Cardiac muscle cell (in vitro differentiated cells and primary cell): ENCODE measurements around the gene CHTF18. TPM values are rescaled to one million over a fixed set of nuclear protein-coding genes. Genes with fewer than 3 reads are reported as not detected.

Experiments used
- DNase-seq, 2 donors: peaks; one replicate each; pipeline versions ENCODE4 v3.0.0 to v3.0.0-alpha.2; 2010 to 2017; ENCODE audit warnings: low read depth in 1 of 2, low spot score in 1 of 2
- H3K27ac ChIP-seq: fragments of 200-600 bp; sonication (generic); 2 replicates; pipeline ENCODE4 v1.5.1; 2016
- H3K27me3 ChIP-seq: fragments of 200-600 bp; sonication (generic); 2 replicates; pipeline ENCODE4 v1.6.0; 2016; ENCODE audit warnings: control low read depth
- H3K36me3 ChIP-seq: fragments of 200-600 bp; sonication (generic); 2 replicates; pipeline ENCODE4 v1.5.1; 2016; ENCODE audit warnings: control low read depth
- H3K4me1 ChIP-seq: fragments of 200-600 bp; sonication (generic); 2 replicates; pipeline ENCODE4 v1.8.1; 2017; ENCODE audit warnings: low read depth, mild to moderate bottlenecking, mixed run types
- H3K4me3 ChIP-seq: fragments of 200-600 bp; sonication (generic); 2 replicates; pipeline ENCODE4 v1.5.1; 2016; ENCODE audit warnings: mild to moderate bottlenecking
- H3K9me3 ChIP-seq: fragments of 200-600 bp; sonication (generic); 2 replicates; pipeline ENCODE4 v1.5.1; 2017; ENCODE audit warnings: low read depth, mild to moderate bottlenecking, control low read depth
- CTCF ChIP-seq: IDR thresholded peaks from 2 replicates; pipeline ENCODE4 v1.5.1; 2012; ENCODE audit warnings: low read depth, mild to moderate bottlenecking, low read length
- polyA plus RNA-seq: library from polyadenylated mRNA; unstranded; fragments of >200 nt; fragmentation: Nextera tagmentation; extraction: Ambion mirVana; gene quantifications from 2 replicates; pipeline ENCODE4 v1.2.1, GENCODE V29; 2016
- total RNA-seq: library from RNA; depleted of rRNA; stranded (reverse); fragments of >200 nt; gene quantifications from 2 replicates; pipeline ENCODE4 v1.2.3, GENCODE V29; 2016

CHTF18 gene
- total and polyA plus RNA-seq, 2 experiments from 2014 or later = 43.6 to 107 TPM

GRCh38 chr16:801584-802363, 13.4 kb downstream of the CHTF18 start:
- DNase-seq = no peak
- Histone ChIP-seq H3K27me3 (peaks cover 39% of the 10 kb centered on the region), H3K4me3 (no peak overlapping the region), H3K4me1 (peaks cover 4% of the 10 kb centered on the region), H3K27ac (no peak overlapping the region), H3K36me3 (no peaks in the 10 kb centered on the region), H3K9me3 (no peaks in the 10 kb centered on the region)
- no peak for TF ChIP-seq CTCF

- Histone ChIP-seq H3K4me1 (peaks cover 4% of the 10 kb centered on the region), H3K27ac (no peak overlapping the region), H3K27me3 (peaks cover 39% of the 10 kb centered on the region), H3K4me3 (no peak overlapping the region), H3K9me3 (no peaks in the 10 kb centered on the region), H3K36me3 (no peaks in the 10 kb centered on the region)
- no peak for TF ChIP-seq CTCF
- no peak for DNase-seq
Observed at GRCh38 chr16:802461-802860, 14.0 kb downstream of the CHTF18 start.

DNA sequence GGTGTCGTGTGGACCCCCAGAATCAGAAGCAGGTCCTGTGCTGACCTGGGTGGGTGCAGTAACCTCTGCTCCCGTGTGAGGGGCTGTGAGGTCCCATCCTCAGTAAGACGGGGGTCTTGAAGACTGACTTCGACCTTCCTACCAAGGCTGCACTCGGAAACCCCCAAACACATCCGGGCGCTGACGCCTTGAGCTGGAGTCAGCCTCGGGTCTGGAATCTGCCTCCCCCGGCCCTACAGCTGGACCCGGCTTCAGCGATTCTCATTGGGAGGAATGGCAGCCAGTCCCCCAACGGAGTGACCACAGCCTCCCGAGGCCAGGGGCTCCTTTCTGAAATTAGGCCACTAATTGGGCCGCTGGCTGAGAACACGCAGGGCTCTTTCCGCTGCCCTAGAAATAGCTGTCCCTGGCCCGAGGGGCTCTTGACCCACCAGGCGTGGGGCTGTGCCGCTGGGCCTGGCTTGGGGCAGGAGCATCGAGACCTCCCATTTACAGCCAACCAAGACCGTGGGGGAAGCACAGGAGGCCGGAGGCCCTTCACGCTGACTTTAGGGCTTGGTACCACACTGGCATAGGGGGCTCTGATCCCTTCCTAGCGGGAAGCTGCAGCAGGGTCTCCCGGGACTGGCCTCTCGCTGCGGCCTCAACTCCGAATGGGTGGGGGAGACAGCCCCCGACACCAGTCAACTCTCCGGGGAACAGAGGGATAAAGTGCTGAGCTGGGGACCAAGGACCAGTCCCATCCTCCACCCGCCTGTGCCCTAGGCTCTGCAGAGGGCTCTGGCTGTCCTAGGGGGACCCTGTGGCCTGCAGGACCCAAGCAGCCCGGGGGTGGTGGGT, 14.7 kb downstream of the CHTF18 start:
- no peaks in the 10 kb centered on the region for H3K36me3 ChIP-seq
- H3K4me3 ChIP-seq = no peak overlapping the region
- TF ChIP-seq CTCF = no peak
- no peaks in the 10 kb centered on the region for H3K9me3 ChIP-seq
- peaks cover 39% of the 10 kb centered on the region for H3K27me3 ChIP-seq
- DNase-seq = no peak
- H3K27ac ChIP-seq = no peak overlapping the region
- H3K4me1 ChIP-seq = peaks cover 4% of the 10 kb centered on the region

DNA sequence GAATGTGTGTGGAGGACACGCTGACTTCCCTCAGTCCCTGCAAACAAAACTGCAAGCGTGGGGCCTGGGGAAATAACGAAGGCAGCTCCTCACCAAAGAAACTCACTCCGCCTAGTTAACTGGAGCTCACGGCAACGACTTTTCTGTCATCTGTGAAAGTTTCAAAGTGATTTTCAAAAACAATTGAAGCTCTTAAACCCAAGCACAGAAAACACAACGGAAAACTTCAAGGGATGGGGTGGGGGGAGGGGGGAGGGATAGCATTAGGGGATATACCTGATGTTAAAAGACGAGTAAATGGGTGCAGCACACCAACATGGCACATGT, 15.3 kb downstream of the CHTF18 start:
- Histone ChIP-seq H3K9me3 (no peaks in the 10 kb centered on the region), H3K27me3 (peaks cover 39% of the 10 kb centered on the region), H3K4me1 (peaks cover 4% of the 10 kb centered on the region), H3K27ac (no peak overlapping the region), H3K4me3 (no peak overlapping the region), H3K36me3 (no peaks in the 10 kb centered on the region)
- TF ChIP-seq CTCF = no peak
- DNase-seq = no peak

DNA sequence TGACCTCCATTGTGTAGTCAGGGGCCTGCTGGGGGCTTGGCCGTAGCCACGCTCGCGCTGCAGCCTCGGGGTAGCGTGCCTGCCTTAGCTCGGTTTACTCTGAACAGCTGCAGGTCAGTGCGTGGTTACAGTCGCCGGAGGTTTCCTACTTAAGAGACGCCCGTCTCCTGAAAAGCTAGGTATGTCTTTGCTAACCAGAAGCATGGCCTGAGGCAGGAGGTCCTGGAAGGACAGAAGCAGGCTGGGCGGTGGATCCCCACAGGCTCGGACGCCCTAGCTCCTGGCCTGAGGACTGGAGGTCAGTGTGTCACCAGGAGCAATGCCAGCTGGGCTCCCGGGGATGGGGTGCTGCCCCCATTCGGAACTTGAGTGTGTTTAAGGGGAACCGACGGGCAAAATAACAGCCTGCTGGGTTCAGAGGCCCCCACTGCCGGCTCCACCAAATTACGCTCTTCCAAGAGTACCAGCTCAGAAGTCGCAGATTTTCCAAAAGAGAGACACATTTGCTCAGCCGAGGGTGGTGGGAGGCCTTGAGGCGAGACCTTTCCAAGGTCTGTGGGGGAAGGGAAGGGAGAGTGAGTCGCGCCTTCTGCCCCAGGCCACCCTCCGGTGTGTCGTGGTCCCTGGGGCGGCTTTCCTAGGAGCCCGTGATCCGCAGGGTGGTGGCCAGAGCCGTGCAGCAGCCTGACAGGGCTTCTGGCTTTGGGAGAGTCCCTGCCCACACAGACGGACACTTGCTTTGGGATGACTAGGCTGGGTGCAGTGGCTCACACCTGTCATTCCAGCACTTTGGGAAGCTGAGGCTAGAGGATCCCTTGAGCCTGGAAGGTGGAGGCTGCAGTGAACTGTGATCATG, 16.0 kb downstream of the CHTF18 start:
- DNase-seq = no peak
- H3K27me3 ChIP-seq = peaks cover 35% of the 10 kb centered on the region
- H3K4me1 ChIP-seq = peaks cover 4% of the 10 kb centered on the region
- TF ChIP-seq CTCF = no peak
- no peaks in the 10 kb centered on the region for H3K36me3 ChIP-seq
- no peaks in the 10 kb centered on the region for H3K9me3 ChIP-seq
- no peak overlapping the region for H3K4me3 ChIP-seq
- H3K27ac ChIP-seq = no peak overlapping the region
